Activated naive CD4-positive, alpha-beta T cell (primary cell): ENCODE measurements around the gene FSTL3.
"Not testable (repeated sequence)": the region's sequence is repeated elsewhere in the genome, so short reads cannot be mapped to it uniquely, and the experiment has no call there.

Experiments
- DNase-seq, 4 experiments: peaks; one replicate each; lab custom pipeline; 2025; lab: John Stamatoyannopoulos, UW

Gene FSTL3

DNA sequence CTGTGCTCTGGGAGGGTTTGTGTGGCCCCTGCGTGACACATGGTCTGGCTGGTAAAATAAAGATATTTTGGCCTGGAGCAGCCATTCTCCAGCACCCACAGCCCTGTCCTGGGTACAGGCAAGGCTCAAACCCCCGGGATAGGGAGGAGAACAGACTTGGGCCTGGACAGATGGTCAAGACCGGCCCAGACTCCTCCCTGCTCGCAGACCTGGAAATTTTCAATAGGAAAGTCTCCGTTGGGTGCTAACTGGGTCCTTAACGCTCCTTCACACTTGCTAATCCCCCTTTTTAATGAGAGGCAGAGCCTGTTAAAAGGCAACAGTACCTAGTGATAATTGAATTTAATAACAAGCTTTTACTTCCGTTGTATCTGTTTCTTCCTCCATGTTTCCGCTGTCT lies 35.1 kb downstream of the FSTL3 start:
- DNase-seq, result no peak

DNA sequence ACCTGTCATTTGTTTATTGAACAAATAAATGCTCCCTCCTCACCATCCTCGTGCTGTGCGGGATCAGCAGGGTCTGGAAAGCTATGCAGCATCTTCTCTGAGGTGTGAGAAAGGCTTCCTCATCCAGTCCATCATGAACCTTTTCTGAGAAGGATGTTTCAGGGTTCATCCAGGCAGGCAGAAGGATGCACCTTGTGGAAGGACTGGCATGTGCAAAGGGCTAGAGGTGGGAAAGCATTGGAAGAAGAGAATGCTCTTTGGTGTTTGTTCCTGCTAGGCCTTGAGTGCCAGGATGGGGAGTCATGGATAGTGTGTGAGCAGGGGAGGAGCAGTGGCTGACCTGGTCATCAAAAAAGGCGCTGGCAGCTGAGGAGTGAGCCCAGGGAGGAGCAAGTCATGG lies 39.2 kb downstream of the FSTL3 start:
- DNase-seq, result no peak

DNA sequence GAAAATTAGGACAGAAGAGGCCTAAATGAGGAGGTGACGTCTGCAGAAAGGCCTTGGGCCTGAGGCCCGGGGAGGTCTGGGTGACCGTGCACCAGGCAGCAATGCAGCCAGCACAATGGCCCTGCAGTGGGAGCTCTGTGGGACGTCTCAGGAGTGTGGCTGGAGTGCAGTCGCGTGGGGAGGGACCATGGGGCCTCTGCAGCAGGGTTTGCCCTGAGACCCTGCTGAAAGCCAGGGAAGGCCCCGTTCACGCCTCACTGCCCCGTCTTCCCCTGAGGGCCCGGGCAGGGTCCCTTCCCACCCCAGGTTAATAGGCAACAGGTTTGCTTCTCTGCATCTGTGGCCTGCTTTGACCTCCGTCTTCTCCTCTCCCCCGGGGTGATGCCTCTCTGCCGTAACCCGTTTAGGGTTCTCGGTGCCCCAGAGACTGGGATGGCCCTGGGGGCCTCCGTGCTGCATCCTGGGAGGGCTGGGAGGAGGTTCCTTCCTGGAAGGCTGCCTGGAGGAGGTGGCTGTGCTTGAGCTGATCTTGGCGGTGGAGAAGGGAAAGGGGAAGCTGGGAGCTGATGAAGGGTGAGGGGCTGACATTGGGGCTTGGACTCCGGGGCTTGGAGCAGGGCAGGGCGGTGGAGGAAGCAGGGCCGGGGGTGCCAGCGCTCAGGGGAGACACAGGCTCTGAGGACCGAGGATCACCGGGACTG lies 42.2 kb downstream of the FSTL3 start:
- DNase-seq, result no peak

DNA sequence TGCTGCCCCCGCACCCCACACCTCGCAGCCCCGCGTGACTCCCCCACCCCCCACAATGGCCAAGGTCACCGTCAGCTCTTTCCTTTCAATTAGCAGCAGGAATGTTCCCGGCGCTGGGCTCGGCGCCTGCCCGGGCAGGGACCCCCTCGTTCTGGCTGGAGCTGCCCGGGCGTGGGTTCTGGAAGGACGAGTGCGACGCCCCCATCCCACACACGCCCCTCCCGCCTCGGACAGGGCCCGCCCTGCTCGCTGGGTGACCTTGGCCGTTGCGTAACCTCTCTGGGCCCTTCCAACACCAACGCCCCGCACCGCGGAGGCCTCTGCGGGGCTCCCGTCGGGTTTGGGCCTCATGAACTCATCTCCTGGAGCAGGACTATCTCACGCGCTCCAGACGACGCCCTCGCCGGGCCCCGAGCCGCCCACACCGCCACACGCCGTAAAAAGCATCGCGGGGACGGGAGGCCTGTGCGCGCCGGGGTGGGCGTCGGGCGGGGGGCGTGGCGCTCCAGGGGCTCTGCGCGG lies 42.9 kb downstream of the FSTL3 start:
- DNase-seq, result no peak

DNA sequence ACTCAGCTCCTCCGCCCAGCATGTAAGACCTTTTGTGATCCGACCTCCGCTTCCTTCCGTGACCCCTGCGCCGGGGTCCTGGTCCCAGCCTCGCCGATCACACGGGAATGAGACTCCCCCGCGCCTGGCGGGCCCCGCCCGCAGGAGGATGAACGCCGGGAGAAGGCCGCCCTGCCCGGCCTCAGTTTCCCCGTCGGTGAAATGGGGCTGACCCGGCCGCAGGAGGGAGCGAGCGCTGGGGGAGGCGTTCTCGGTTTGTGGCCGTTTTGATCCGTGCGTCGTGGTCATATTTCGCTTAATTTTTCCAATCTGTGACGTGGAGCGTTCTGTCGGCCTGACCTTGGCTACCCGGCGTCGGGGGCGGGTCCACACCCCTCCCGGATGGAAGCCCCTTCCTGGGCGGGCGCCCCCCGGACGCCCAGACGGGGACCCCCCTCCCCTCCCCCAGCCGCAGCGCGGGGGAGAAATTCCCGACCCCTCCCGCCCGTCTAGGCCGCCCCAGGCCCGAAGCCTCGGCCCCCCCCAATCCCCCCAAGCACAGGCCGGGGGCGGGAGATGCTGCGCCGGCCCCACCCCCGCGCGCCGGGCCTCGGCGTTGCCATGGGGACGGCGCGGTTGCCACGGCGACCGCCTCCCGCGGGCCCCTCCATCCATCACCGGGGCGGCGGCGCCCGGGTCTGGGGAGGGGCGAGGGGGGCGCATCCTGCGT lies 43.6 kb downstream of the FSTL3 start:
- no peak for DNase-seq

DNA sequence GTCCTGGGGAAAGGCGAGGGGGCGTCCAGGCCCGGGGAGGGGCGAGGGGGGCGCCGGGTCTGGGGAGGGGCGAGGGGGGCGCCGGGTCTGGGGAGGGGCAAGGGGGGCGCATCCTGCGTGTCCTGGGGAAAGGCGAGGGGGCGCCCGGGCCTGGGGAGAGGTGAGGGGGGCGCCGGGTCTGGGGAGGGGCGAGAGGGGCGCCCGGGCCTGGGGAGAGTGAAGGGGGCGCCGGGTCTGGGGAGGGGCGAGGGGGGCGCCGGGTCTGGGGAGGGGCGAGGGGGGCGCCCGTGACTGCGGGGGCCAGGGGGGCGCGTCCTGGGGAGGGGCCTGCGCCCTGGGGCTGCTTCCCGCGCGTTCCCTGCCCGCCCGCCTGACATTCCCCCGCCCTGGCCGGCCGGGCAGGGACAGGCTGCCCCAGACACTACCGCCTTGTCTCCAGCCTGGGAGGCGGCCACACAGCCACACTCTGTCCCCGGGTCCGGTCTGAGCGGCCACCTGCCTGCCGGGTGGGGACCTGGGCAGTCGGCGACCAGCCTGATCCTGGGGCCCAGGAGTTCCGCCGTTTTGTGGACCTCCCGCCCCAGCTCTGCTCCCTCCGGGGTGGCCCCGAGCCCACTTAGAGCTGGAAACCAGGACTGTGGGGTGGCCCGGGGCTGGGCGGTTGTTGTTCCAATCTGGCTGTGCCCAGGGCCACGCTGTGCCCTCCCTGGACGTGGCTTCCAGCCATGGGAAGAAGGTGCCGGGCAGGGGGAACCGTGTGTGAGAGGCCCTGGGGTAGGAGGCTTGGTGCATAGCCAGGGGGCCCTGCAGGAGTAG lies 44.4 kb downstream of the FSTL3 start:
- no peak for DNase-seq

DNA sequence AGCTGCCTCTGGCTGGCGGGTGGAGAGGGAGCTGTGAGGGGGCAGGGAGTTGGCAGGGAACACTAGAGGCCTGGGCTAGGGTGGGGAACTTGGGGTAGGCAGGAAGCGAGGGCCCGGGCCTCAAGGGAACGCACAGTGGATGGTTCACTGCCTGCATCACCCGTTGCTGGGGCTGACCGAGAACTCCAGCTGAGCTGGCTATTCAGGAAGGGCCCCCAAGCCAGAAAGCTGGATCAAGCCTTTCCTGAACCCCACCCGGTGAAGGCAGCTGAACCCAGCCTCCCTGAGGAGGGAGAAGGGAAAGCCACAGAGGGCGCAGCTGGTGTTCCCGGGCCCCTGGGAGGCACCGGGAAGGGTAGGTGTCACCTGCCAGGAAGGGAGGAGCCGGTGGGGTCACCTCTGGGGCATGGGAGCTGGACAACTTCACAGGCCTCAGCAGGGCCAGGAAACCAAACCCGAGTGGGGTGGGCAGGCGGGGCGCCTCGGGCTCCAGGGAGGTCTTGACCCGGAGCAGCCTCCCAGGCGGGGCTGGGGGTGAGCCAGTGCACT lies 46.4 kb downstream of the FSTL3 start:
- no peak for DNase-seq

DNA sequence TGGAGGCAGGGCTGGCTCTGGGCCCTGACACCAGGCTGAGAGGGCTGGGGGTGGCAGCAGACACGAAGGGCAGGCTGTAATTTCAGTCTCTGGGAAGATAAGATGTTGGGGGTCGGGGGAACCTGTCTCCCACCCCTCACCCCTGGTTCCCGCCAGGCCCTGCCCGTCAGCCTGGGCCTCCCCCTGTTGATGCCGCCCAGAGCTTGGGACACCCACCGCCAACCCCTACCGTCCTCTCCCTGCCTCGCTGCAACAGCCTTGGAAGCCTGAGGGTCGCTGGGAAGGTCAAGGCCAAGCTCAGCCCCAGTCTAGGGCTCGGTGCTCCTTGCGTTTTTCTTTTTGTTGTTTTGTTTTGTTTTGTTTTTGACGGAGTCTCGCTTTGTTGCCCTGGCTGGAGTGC lies 47.1 kb downstream of the FSTL3 start:
- DNase-seq, result no peak

DNA sequence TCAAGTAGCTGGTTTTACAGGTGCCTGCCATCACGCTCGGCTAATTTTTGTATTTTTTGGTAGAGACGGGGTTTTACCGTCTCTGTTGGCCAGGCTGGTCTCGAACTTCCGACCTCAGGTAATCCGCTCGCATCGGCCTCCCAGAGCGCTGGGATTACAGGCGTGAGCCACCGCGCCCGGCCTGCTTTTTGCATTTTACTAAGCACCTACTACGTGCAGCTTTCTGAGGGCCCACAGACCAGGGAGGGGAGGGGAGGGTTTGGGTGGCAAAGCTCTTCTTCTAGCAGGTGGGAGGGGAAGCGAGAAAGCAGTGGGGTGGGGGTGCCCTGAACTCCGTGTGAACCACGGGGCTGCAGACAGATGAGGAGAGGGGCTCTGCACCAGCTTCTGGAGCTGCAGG lies 47.5 kb downstream of the FSTL3 start:
- DNase-seq, result no peak

DNA sequence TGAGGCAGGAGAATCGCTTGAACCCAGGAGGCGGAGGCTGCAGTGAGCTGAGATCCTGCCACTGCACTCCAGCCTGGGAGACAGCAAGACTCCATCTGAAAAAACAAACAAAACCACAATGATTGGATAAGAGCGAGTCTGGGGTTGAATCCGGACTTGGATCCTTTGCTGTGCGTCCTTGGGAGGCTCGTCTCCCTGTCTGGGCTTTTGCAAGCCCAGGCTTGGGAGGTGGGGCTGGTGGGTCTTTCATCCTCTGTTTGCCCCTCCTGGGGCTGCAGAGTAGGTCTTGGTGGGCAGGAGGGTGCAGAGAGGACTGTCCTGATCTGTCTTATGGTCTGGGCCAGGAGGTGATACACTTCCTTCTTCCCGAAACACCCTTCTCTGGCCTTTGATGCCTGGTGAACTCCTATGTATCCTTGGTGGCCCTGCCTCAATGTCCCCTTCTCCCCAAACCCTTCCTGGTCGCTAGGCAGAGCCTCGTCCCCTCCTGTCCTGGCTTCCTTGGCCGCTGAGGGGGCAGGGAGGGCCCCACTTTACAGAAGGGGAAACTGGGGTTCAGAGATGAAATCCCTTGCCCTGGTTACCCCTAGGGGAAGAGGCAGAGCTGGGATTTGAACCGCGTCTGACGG lies 49.4 kb downstream of the FSTL3 start:
- no peak for DNase-seq

DNA sequence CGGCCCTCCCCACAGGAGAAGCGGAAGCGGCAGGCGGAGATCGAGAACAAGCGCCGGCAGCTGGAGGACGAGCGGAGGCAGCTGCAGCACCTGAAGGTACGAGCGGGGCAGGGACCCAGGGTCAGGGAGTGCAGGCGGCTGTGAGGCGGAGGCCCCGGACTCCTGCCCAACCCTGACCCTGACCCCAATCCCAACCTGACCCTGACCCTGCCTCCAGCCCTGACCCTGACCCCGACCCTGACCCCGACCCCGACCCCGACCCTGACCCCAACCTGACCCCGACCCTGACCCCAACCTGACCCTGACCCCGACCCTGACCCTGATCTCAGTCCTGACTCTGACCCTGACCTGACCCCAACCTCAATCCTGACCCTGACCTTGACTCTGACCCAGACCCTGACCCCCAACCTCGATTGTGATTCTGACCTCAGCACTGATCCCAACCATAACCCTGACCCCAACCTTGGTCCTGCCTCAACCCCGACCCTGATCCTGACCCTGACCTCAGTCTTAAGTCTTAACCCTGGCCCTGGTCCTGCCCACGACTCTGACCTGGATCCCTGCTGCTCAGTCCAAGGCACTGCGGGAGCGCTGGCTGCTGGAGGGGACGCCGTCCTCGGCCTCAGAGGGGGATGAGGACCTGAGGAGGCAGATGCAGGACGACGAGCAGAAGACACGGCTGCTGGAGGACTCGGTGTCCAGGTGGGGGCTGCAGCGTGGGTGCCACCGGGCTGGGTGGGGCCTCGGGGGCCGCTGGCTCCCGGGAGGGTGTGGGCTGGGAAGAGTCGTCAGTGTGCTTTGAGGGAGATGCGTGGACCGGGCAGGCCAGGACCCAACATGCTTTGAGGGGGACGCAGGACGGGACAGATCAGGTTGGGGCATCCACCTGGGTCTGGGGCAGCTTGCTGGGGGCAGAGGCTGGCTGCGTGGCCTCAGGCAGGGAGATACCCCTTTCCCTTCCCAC lies 51.1 kb downstream of the FSTL3 start:
- DNase-seq, result no peak

DNA sequence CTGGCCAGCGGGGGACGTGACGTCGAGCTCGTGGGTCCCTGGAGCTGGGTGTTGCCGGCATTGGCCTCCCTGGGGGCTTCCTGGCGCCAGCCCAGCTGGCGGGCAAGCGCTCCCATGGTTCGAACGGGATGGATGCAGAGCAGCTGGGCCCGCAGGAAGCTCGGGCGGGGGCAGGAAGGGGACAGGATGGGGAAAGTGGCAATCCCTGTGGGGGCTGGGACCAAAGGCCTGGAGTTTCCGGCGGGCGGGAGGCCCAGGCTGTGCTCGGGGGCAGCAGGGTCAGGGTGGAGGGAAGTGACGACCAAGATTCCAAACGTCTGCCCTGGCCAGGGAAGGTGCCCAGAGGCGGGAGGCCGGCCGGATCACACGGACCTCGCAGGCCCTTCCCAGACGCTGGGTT lies 51.8 kb downstream of the FSTL3 start:
- no peak for DNase-seq

DNA sequence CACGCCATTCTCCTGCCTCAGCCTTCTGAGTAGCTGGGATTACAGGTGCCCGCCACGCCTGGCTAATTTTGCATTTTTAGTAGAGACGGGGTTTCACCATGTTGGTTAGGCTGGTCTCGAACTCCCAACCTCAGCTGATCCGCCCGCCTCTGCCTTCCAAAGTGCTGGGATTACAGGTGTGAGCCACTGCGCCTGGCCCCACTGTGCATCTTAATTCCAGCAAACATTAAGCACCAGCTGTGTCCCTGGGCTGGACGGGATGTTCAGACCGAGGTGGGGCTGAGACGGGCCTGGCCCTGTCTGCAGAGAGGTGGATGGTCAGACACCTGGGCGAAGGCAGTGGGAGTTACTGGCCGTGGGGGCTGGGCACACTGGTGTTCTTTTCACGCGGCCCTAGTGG lies 53.4 kb downstream of the FSTL3 start:
- DNase-seq, result not testable (repeated sequence)

DNA sequence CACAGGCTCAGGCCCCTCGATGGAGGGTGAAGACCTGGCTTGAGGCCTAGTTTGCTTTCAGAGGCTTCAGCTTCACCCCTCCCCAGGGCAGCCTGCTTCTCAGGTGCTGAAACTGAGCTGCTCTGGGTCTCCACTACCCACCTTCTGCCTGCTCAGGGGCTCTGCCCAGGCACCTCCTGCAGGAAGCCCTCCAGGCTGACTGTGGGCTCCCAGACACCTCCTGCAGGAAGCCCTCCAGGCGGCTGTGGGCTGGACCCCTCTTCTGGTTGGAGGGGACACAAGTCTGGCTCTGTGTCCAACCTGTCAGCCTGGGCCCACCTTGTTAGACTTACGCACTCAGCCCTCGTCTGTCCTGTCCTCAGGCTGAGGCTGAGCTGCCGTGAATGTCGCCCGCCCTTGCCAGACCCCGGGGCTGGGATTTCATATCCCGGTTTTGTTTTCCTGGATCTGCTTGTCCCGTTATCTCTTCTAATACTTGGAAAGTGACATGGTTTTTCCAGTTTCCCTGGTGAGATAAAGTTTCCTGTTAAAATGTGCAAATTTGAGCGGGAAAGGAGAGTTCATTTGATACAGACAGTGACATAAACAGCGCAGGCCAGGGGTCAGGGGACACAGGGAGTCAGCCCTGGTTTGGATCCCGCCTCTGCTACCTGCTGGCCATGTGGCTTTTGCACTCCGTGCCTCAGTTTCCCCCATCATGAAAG lies 53.9 kb downstream of the FSTL3 start:
- no peak for DNase-seq

DNA sequence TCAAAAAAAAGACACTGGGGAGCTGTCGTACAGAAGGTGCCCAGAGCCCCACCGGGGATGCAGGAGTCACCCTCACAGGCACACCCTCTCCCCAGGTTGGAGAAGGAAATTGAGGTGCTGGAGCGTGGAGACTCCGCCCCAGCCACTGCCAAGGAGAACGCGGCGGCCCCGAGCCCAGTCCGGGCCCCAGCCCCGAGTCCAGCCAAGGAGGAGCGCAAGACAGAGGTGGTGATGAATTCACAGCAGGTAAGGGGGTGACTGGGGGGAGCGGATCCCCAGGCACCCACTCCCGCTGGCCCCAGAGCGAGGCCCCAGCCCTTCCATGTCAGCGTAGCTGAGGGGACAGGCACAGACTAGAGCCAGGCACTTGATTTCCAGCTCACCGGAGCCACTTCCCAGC lies 54.8 kb downstream of the FSTL3 start:
- no peak for DNase-seq

DNA sequence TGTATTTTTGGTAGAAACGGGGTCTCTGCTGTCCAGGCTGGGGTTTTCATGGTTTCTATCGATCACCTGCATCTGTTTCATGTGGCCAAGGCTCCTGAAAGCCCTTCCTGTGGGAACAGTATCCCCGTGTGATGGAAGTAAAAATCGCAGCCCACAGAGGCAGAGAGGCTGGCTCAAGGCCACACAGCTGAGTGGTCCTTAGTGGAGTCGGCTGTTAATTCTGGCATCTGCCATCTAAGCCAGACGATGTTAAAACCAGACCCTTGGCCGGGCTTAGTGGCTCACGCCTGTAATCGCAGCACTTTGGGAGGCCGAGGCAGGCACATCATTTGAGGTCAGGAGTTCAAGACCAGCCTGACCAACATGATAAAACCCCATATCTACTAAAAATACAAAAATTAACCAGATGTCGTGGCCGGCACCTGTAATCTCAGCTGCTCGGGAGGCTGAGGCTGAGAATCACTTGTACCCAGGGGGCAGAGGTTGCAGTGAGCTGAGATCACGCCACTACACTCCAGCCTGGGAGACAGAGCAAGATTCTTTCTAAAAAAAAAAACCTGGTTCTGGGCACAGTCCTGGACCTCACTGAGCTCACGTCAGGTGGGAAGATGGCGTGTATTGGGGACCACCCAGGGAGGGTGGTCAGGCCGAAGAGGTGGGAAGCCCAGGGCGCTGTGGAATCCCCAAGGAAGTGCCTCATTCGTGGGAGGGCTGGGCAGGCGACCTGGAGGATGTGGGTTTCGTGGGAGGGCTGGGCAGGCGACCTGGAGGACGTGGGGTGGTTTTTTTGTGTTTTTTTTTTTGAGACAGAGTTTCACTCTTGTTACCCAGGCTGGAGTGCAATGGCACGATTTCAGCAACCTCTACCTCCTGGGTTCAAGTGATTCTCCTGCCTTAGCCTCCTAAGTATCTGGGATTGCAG lies 56.2 kb downstream of the FSTL3 start:
- DNase-seq, result no peak
